Mucosa of rectum (tissue), 2 donors: ENCODE data around the gene CPB2.

ENCODE experiments used
- H3K27ac ChIP-seq, 2 donors: one replicate each; pipeline ENCODE4 v1.7.0; 2013; ENCODE audit warnings: inconsistent platforms in 2 of 2, low read depth in 2 of 2, low read length in 2 of 2
- H3K27me3 ChIP-seq, 2 donors: one replicate each; pipeline ENCODE4 v1.7.0; 2013; ENCODE audit warnings: low read length in 2 of 2; ENCODE audit not compliant: control insufficient read depth in 2 of 2, insufficient read depth in 2 of 2
- H3K36me3 ChIP-seq, 2 donors: one replicate each; pipeline ENCODE4 v1.7.0; 2013; ENCODE audit warnings: low read length in 2 of 2; ENCODE audit not compliant: control insufficient read depth in 2 of 2, insufficient read depth in 2 of 2
- H3K4me1 ChIP-seq, 2 donors: one replicate each; pipeline ENCODE4 v1.7.0; 2013; ENCODE audit warnings: low read length in 2 of 2, mild to moderate bottlenecking in 1 of 2; ENCODE audit not compliant: control insufficient read depth in 2 of 2, insufficient read depth in 2 of 2
- H3K4me3 ChIP-seq, 2 donors: one replicate each; pipeline ENCODE4 v1.7.0; 2013; ENCODE audit warnings: low read length in 2 of 2
- H3K9ac ChIP-seq, 2 donors: one replicate each; pipeline ENCODE4 v1.7.0; 2013; ENCODE audit warnings: low read length in 2 of 2, low read depth in 1 of 2, mild to moderate bottlenecking in 1 of 2
- H3K9me3 ChIP-seq, 2 donors: one replicate each; pipeline ENCODE4 v1.7.0; 2013; ENCODE audit warnings: low read length in 2 of 2; ENCODE audit not compliant: control insufficient read depth in 2 of 2
- donor health status: healthy.
- donor health status: Normal muscosa, but diverticular disease.

Gene CPB2

GRCh38 chr13:46100191-46100815 is 4.5 kb downstream of the CPB2 start:
- Histone ChIP-seq H3K4me3 (no peak overlapping the region), H3K27ac (no peak overlapping the region), H3K27me3 (peaks cover 0 to 2% of the 10 kb centered on the region in 2 donors), H3K36me3 (no peaks in the 10 kb centered on the region), H3K9me3 (no peaks in the 10 kb centered on the region), H3K4me1 (no peaks in the 10 kb centered on the region), H3K9ac (no peak overlapping the region)

- H3K36me3 ChIP-seq = no peaks in the 10 kb centered on the region
- no peaks in the 10 kb centered on the region for H3K9me3 ChIP-seq
- H3K9ac ChIP-seq = no peak overlapping the region
- H3K27ac ChIP-seq = no peak overlapping the region
- no peaks in the 10 kb centered on the region for H3K4me1 ChIP-seq
- H3K4me3 ChIP-seq = no peak overlapping the region
- H3K27me3 ChIP-seq = no peaks in the 10 kb centered on the region
Observed at GRCh38 chr13:46097663-46098062, 7.2 kb downstream of the CPB2 start.

GRCh38 chr13:46097015-46097414 is 7.8 kb downstream of the CPB2 start:
- H3K9ac ChIP-seq = no peak overlapping the region
- H3K4me1 ChIP-seq = no peaks in the 10 kb centered on the region
- no peaks in the 10 kb centered on the region for H3K36me3 ChIP-seq
- no peaks in the 10 kb centered on the region for H3K9me3 ChIP-seq
- no peaks in the 10 kb centered on the region for H3K27me3 ChIP-seq
- no peak overlapping the region for H3K4me3 ChIP-seq
- no peak overlapping the region for H3K27ac ChIP-seq

GRCh38 chr13:46094478-46094877 is 10.4 kb downstream of the CPB2 start:
- Histone ChIP-seq H3K4me3 (no peak overlapping the region), H3K36me3 (no peaks in the 10 kb centered on the region), H3K9ac (no peak overlapping the region), H3K27ac (no peak overlapping the region), H3K4me1 (no peaks in the 10 kb centered on the region), H3K27me3 (no peaks in the 10 kb centered on the region), H3K9me3 (no peaks in the 10 kb centered on the region)

- H3K9ac ChIP-seq = no peak overlapping the region
- no peak overlapping the region for H3K27ac ChIP-seq
- H3K4me1 ChIP-seq = no peaks in the 10 kb centered on the region
- H3K4me3 ChIP-seq = no peak overlapping the region
- H3K27me3 ChIP-seq = no peaks in the 10 kb centered on the region
- no peaks in the 10 kb centered on the region for H3K36me3 ChIP-seq
- H3K9me3 ChIP-seq = no peaks in the 10 kb centered on the region
Observed at GRCh38 chr13:46088821-46089562, 15.8 kb downstream of the CPB2 start.

- H3K27me3 ChIP-seq = no peaks in the 10 kb centered on the region
- no peak overlapping the region for H3K27ac ChIP-seq
- no peaks in the 10 kb centered on the region for H3K9me3 ChIP-seq
- no peak overlapping the region for H3K9ac ChIP-seq
- no peaks in the 10 kb centered on the region for H3K36me3 ChIP-seq
- no peak overlapping the region for H3K4me3 ChIP-seq
- H3K4me1 ChIP-seq = no peaks in the 10 kb centered on the region
Observed at GRCh38 chr13:46087481-46087880, 17.4 kb downstream of the CPB2 start.

- Histone ChIP-seq H3K27ac (no peak overlapping the region), H3K9me3 (no peaks in the 10 kb centered on the region), H3K27me3 (no peaks in the 10 kb centered on the region), H3K9ac (no peak overlapping the region), H3K36me3 (no peaks in the 10 kb centered on the region), H3K4me1 (no peaks in the 10 kb centered on the region), H3K4me3 (no peak overlapping the region)
Observed at GRCh38 chr13:46086985-46087384, 17.8 kb downstream of the CPB2 start.

- Histone ChIP-seq H3K9ac (no peak overlapping the region), H3K27me3 (no peaks in the 10 kb centered on the region), H3K27ac (no peak overlapping the region), H3K4me3 (no peak overlapping the region), H3K9me3 (no peaks in the 10 kb centered on the region), H3K36me3 (no peaks in the 10 kb centered on the region), H3K4me1 (no peaks in the 10 kb centered on the region)
Observed at GRCh38 chr13:46086421-46086922, 18.4 kb downstream of the CPB2 start.

- H3K36me3 ChIP-seq = no peaks in the 10 kb centered on the region
- no peaks in the 10 kb centered on the region for H3K9me3 ChIP-seq
- no peaks in the 10 kb centered on the region for H3K27me3 ChIP-seq
- H3K27ac ChIP-seq = no peak overlapping the region
- H3K4me1 ChIP-seq = no peaks in the 10 kb centered on the region
- no peak overlapping the region for H3K9ac ChIP-seq
- no peak overlapping the region for H3K4me3 ChIP-seq
Observed at GRCh38 chr13:46085737-46086136, 19.1 kb downstream of the CPB2 start.

- H3K27me3 ChIP-seq = no peaks in the 10 kb centered on the region
- H3K27ac ChIP-seq = no peak overlapping the region
- H3K9ac ChIP-seq = no peak overlapping the region
- H3K4me1 ChIP-seq = no peaks in the 10 kb centered on the region
- no peaks in the 10 kb centered on the region for H3K36me3 ChIP-seq
- H3K4me3 ChIP-seq = no peak overlapping the region
- no peaks in the 10 kb centered on the region for H3K9me3 ChIP-seq
Observed at GRCh38 chr13:46082324-46082723, 22.5 kb downstream of the CPB2 start.
